HEK293 (cell line): Measurements from ENCODE around the gene NOX3.

Experiments
- CTCF ChIA-PET: fragments of 350-600 bp; formaldehyde crosslinking; extraction: SDS; loops from one replicate; lab custom pipeline; 2021; ENCODE audit warnings: antibody characterized with exemption; lab: Yijun Ruan, JAX
- POLR2A ChIA-PET: fragments of 300-600 bp; formaldehyde crosslinking; extraction: SDS; loops from one replicate; lab custom pipeline; 2020; ENCODE audit warnings: antibody characterized with exemption, inconsistent platforms; lab: Yijun Ruan, JAX
- H3K27ac ChIP-seq: fragments of 200-500 bp; sonication (Bioruptor generic); 2 replicates; pipeline ENCODE4 v1.5.1; 2014; ENCODE audit warnings: low read depth, low read length, control low read depth, inconsistent platforms; ENCODE audit errors: extremely low read depth
- H3K36me3 ChIP-seq, 2 experiments: fragments of 200-500 bp in 1 of 2; sonication (Bioruptor generic) in 1 of 2; 1 replicate in 1 of 2; 2 replicates in 1 of 2; pipeline ENCODE4 v1.5.1; 2014 to 2017; ENCODE audit warnings: inconsistent platforms in 2 of 2, low read length in 2 of 2; ENCODE audit not compliant: control insufficient read depth in 2 of 2, insufficient read depth in 1 of 2
- H3K4me1 ChIP-seq: fragments of 200-500 bp; sonication (Bioruptor generic); 2 replicates; pipeline ENCODE4 v1.5.1; 2014; ENCODE audit warnings: mild to moderate bottlenecking, low read length, inconsistent platforms; ENCODE audit not compliant: control insufficient read depth, insufficient read depth
- H3K4me3 ChIP-seq: 2 replicates; pipeline ENCODE4 v1.5.1; 2011; ENCODE audit warnings: low read depth, mild to moderate bottlenecking, control low read depth, low read length, moderate library complexity
- H3K9me3 ChIP-seq: fragments of 200-500 bp; sonication (Bioruptor generic); 2 replicates; pipeline ENCODE4 v1.5.1; 2014; ENCODE audit warnings: low read depth, low read length, inconsistent platforms; ENCODE audit not compliant: control insufficient read depth, insufficient read depth
- BCL11A ChIP-seq: fragments of 450-650 bp; formaldehyde crosslinking; IDR thresholded peaks from 2 replicates; pipeline ENCODE4 v1.5.1; 2016; ENCODE audit warnings: low read depth, missing biosample characterization, missing genetic modification characterization
- MEIS1 ChIP-seq: sonication (generic); formaldehyde crosslinking; IDR thresholded peaks from 2 replicates; pipeline ENCODE4 v1.8.1; 2022; ENCODE audit warnings: missing genetic modification reagents, mild to moderate bottlenecking, borderline replicate concordance
- OSR2 ChIP-seq: fragments of 450-650 bp; formaldehyde crosslinking; IDR thresholded peaks from 2 replicates; pipeline ENCODE4 v1.5.1; 2016; ENCODE audit warnings: missing biosample characterization, missing genetic modification characterization
- TCF7L2 ChIP-seq: IDR thresholded peaks from 2 replicates; pipeline ENCODE4 v1.6.1; 2011; ENCODE audit warnings: low read depth, mild to moderate bottlenecking, inconsistent platforms, low read length, moderate library complexity, borderline replicate concordance
- WT1 ChIP-seq: fragments of 450-650 bp; formaldehyde crosslinking; IDR thresholded peaks from 2 replicates; pipeline ENCODE4 v1.5.1; 2016; ENCODE audit warnings: missing biosample characterization, missing genetic modification characterization
- YY2 ChIP-seq: fragments of 450-650 bp; formaldehyde crosslinking; IDR thresholded peaks from 2 replicates; pipeline ENCODE4 v1.5.1; 2016; ENCODE audit warnings: missing biosample characterization, missing genetic modification characterization
- ZBTB6 ChIP-seq: fragments of 450-650 bp; formaldehyde crosslinking; IDR thresholded peaks from 2 replicates; pipeline ENCODE4 v1.5.1; 2017; ENCODE audit warnings: missing biosample characterization, missing genetic modification characterization
- ZNF114 ChIP-seq: fragments of 450-650 bp; formaldehyde crosslinking; IDR thresholded peaks from 2 replicates; pipeline ENCODE4 v1.5.0; 2017; ENCODE audit warnings: missing biosample characterization, missing genetic modification characterization
- ZNF132 ChIP-seq: fragments of 450-650 bp; formaldehyde crosslinking; IDR thresholded peaks from 2 replicates; pipeline ENCODE4 v1.5.1; 2017; ENCODE audit warnings: missing biosample characterization, missing genetic modification characterization, borderline replicate concordance
- ZNF140 ChIP-seq: fragments of 450-650 bp; formaldehyde crosslinking; IDR thresholded peaks from 2 replicates; pipeline ENCODE4 v1.5.1; 2016; ENCODE audit warnings: missing biosample characterization, missing genetic modification characterization
- ZNF2 ChIP-seq: fragments of 450-650 bp; formaldehyde crosslinking; IDR thresholded peaks from 2 replicates; pipeline ENCODE4 v1.5.1; 2016; ENCODE audit warnings: missing biosample characterization, missing genetic modification characterization
- ZNF221 ChIP-seq: fragments of 450-650 bp; formaldehyde crosslinking; IDR thresholded peaks from 2 replicates; pipeline ENCODE4 v1.5.1; 2017; ENCODE audit warnings: missing biosample characterization, missing genetic modification characterization, borderline replicate concordance
- ZNF26 ChIP-seq: fragments of 450-650 bp; formaldehyde crosslinking; IDR thresholded peaks from 2 replicates; pipeline ENCODE4 v1.5.1; 2016; ENCODE audit warnings: missing biosample characterization, missing genetic modification characterization
- ZNF341 ChIP-seq: fragments of 450-650 bp; formaldehyde crosslinking; IDR thresholded peaks from 2 replicates; pipeline ENCODE4; 2016; ENCODE audit warnings: low read depth, missing biosample characterization, missing genetic modification characterization
- ZNF473 ChIP-seq: fragments of 450-650 bp; formaldehyde crosslinking; IDR thresholded peaks from 2 replicates; pipeline ENCODE4 v1.5.1; 2017; ENCODE audit warnings: missing biosample characterization, missing genetic modification characterization
- ZNF585B ChIP-seq: fragments of 450-650 bp; formaldehyde crosslinking; IDR thresholded peaks from 2 replicates; pipeline ENCODE4 v1.5.1; 2016; ENCODE audit warnings: missing biosample characterization, missing genetic modification characterization
- ZNF624 ChIP-seq: fragments of 450-650 bp; formaldehyde crosslinking; IDR thresholded peaks from 2 replicates; pipeline ENCODE4 v1.5.1; 2017; ENCODE audit warnings: missing biosample characterization, missing genetic modification characterization
- ZNF768 ChIP-seq: fragments of 450-650 bp; formaldehyde crosslinking; IDR thresholded peaks from 2 replicates; pipeline ENCODE4 v1.5.1; 2018; ENCODE audit warnings: missing biosample characterization, mild to moderate bottlenecking, missing genetic modification characterization
- ZNF792 ChIP-seq: fragments of 450-650 bp; formaldehyde crosslinking; IDR thresholded peaks from 2 replicates; pipeline ENCODE4 v1.5.1; 2016; ENCODE audit warnings: missing biosample characterization, missing genetic modification characterization
- TF ChIP-seq, protein P1 (sequence below): fragments of 450-650 bp; formaldehyde crosslinking; IDR thresholded peaks from 2 replicates; pipeline ENCODE4 v1.5.1; 2017; ENCODE audit warnings: missing biosample characterization, missing genetic modification characterization

NOX3 gene

DNA sequence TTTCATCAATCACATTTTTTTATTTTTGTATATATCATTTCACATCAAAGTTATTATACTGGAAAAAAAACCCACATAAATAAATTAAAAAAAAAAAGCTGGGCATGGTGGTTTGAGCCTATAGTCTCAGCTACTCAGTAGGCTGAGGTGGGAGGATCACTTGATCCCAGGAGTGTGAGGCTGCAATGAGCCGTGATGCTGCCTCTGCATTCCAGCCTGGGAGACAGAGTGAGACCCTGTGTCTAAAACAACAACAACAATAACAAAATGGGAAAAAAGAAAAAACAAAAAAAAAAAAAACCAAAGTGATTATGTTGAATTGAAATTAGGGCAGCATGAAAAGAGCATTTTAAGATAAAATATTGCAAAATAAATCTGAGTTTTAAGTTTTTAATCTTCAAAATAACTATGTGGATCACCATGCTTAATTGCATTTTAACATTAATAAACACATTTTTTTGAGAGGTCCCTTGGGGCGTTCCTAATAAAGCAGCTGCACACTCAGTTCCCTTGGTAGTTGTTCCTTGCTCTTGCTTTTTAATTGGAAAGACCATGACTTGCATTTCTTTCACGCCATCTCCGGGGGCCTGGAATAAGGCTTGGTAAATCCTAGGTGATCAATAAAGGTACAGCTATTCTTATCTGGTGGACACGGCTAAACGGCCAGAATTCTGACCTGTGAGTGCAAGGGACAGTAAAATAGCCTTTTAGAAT lies 15.1 kb downstream of the NOX3 start:
- CTCF ChIA-PET = interaction anchor here (0.6 kb wide), 1 partner anchor 9 kb away, joined by 3 read pairs; no protein-coding TSS in a partner anchor
- no peaks in the 10 kb centered on the region for H3K36me3 ChIP-seq
- H3K9me3 ChIP-seq = no peaks in the 10 kb centered on the region
- no peak overlapping the region for H3K27ac ChIP-seq
- H3K4me3 ChIP-seq = no peak overlapping the region
- no peak for TF ChIP-seq MEIS1 (CRISPR knock-in tag)
- no peak for TF ChIP-seq ZNF341 (tag by site-specific recombination)
- TF ChIP-seq, protein P1, sequence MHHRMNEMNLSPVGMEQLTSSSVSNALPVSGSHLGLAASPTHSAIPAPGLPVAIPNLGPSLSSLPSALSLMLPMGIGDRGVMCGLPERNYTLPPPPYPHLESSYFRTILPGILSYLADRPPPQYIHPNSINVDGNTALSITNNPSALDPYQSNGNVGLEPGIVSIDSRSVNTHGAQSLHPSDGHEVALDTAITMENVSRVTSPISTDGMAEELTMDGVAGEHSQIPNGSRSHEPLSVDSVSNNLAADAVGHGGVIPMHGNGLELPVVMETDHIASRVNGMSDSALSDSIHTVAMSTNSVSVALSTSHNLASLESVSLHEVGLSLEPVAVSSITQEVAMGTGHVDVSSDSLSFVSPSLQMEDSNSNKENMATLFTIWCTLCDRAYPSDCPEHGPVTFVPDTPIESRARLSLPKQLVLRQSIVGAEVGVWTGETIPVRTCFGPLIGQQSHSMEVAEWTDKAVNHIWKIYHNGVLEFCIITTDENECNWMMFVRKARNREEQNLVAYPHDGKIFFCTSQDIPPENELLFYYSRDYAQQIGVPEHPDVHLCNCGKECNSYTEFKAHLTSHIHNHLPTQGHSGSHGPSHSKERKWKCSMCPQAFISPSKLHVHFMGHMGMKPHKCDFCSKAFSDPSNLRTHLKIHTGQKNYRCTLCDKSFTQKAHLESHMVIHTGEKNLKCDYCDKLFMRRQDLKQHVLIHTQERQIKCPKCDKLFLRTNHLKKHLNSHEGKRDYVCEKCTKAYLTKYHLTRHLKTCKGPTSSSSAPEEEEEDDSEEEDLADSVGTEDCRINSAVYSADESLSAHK (tag by site-specific recombination) = no peak
- TF ChIP-seq ZNF140 (tag by site-specific recombination) = no peak
- H3K4me1 ChIP-seq = no peaks in the 10 kb centered on the region
- POLR2A ChIA-PET = no interaction called here

- Histone ChIP-seq H3K4me1 (no peaks in the 10 kb centered on the region), H3K36me3 (no peaks in the 10 kb centered on the region), H3K27ac (no peak overlapping the region), H3K9me3 (no peaks in the 10 kb centered on the region), H3K4me3 (no peak overlapping the region)
- POLR2A ChIA-PET = no interaction called here
- TF ChIP-seq ZNF768 (no peak), YY2 (tag by site-specific recombination) (no peak), ZNF221 (tag by site-specific recombination) (no peak), TCF7L2 (no peak), BCL11A (tag by site-specific recombination) (no peak), ZNF624 (tag by site-specific recombination) (no peak), ZBTB6 (tag by site-specific recombination) (no peak), ZNF114 (tag by site-specific recombination) (no peak), ZNF585B (tag by site-specific recombination) (no peak), ZNF26 (tag by site-specific recombination) (no peak), ZNF2 (tag by site-specific recombination) (no peak), ZNF473 (tag by site-specific recombination) (no peak), OSR2 (no peak), ZNF132 (tag by site-specific recombination) (no peak), ZNF792 (tag by site-specific recombination) (no peak), WT1 (no peak)
- CTCF ChIA-PET = no interaction called here
Observed at GRCh38 chr6:155439376-155439775, 16.3 kb downstream of the NOX3 start.
